Loucy (cell line): ENCODE results near the gene WBP11.

Experiments used
- CTCF ChIP-seq: fragments of 200-600 bp; sonication (generic); conservative IDR thresholded peaks from 2 replicates; pipeline ENCODE4 v1.5.1; 2014; ENCODE audit warnings: mild to moderate bottlenecking, antibody characterized with exemption, low read length
- EZH2phosphoT487 ChIP-seq: fragments of 200-600 bp; IDR thresholded peaks from 2 replicates; pipeline ENCODE4 v1.6.1; 2018; ENCODE audit warnings: antibody characterized with exemption, mild to moderate bottlenecking, moderate library complexity, borderline replicate concordance

GRCh38 chr12:14781563-14781962, 21.7 kb downstream of the WBP11 start:
- TF ChIP-seq EZH2phosphoT487, result no peak
- no peak for TF ChIP-seq CTCF
